Transverse colon (tissue), 4 donors: ENCODE measurements around the gene ABCC1. TPM values are rescaled to one million over a fixed set of nuclear protein-coding genes. Genes with fewer than 3 reads are reported as not detected.

ENCODE experiments used
- DNase-seq: peaks from one replicate; pipeline ENCODE4 v3.0.0-alpha.2; 2019
- H3K27ac ChIP-seq, 4 donors: fragments of 200-600 bp; sonication (generic); 2 replicates each; pipeline ENCODE4 v1.5.1; 2016 to 2018; ENCODE audit warnings: inconsistent platforms in 4 of 4
- H3K27me3 ChIP-seq: fragments of 200-600 bp; sonication (generic); 2 replicates; pipeline ENCODE4 v1.5.1; 2017; ENCODE audit warnings: inconsistent platforms
- H3K36me3 ChIP-seq, 4 donors: fragments of 200-600 bp; sonication (generic); 2 replicates each; pipeline ENCODE4 v1.5.1; 2017 to 2019; ENCODE audit warnings: inconsistent platforms in 4 of 4
- H3K4me1 ChIP-seq, 4 donors: fragments of 200-600 bp; sonication (generic); 2 replicates each; pipeline ENCODE4 v1.5.1; 2017 to 2020; ENCODE audit warnings: inconsistent platforms in 4 of 4
- H3K4me3 ChIP-seq, 4 donors: fragments of 200-600 bp; sonication (generic); 1 replicate in 1 of 4; 2 replicates in 3 of 4; pipeline versions ENCODE4 v1.5.1 to v1.6.1; 2017 to 2019; ENCODE audit warnings: inconsistent platforms in 4 of 4
- H3K9me3 ChIP-seq, 2 donors: fragments of 200-600 bp; sonication (generic); 2 replicates each; pipeline ENCODE4 v1.5.1; 2017 to 2019; ENCODE audit warnings: inconsistent platforms in 2 of 2
- CTCF ChIP-seq, 5 experiments: fragments of 200-600 bp in 3 of 5; fragments of 450-650 bp in 2 of 5; sonication (generic) in 3 of 5; IDR thresholded peaks; 1 replicate in 2 of 5; 2 replicates in 3 of 5; pipeline ENCODE4 v1.5.1; 2016 to 2017; ENCODE audit warnings: antibody characterized with exemption in 5 of 5, inconsistent platforms in 3 of 5, mild to moderate bottlenecking in 2 of 5, moderate library complexity in 1 of 5
- EP300 ChIP-seq: sonication (generic); formaldehyde crosslinking; IDR thresholded peaks from one replicate; pipeline ENCODE4 v1.6.1; 2017; ENCODE audit warnings: antibody characterized with exemption, low read depth
- POLR2A ChIP-seq: fragments of 450-650 bp; IDR thresholded peaks from one replicate; pipeline ENCODE4 v1.6.1; 2016; ENCODE audit warnings: antibody characterized with exemption, mild to moderate bottlenecking, moderate library complexity
- POLR2AphosphoS5 ChIP-seq, 3 donors: sonication (generic); formaldehyde crosslinking; IDR thresholded peaks; one replicate each; pipeline ENCODE4 v1.6.1; 2016; ENCODE audit warnings: antibody characterized with exemption in 3 of 3
- WGBS, 2 donors: methylation state at CpG; one replicate each; pipeline ENCODE4 v1.1.5; 2018; ENCODE audit warnings: low coverage in 1 of 2; 5-methylcytosine and 5-hydroxymethylcytosine counted together
- in situ Hi-C, 4 donors: fragments of 200-750 bp; cut with MboI; loops; one replicate each; pipeline versions ENCODE4 v1.15.0 to v1.15.1; 2017; ENCODE audit warnings: low sequenced_read_pairs in 3 of 4, low pct_ligation_motif_present in 1 of 4, low pct_unique_long_range_greater_than_20kb in 1 of 4
- intact Hi-C: fragments of 100-400 bp; cut with DNase I; formaldehyde crosslinking; loops from one replicate; pipeline ENCODE4 v1.15.1; 2023; ENCODE audit warnings: low total_unique reads
- total RNA-seq, 4 donors: library from RNA; depleted of rRNA; stranded (reverse); fragments of >200 nt; gene quantifications; one replicate each; pipeline ENCODE4 v1.1.0, GENCODE V29; 2016

Gene ABCC1
- total RNA-seq, 4 donors from 2014 or later, result 17.1 to 67.3 (median 36.9) TPM

GRCh38 chr16:16032271-16032979 is 83.0 kb downstream of the ABCC1 start:
- H3K27ac ChIP-seq, result no peak overlapping the region
- no peaks in the 10 kb centered on the region for H3K27me3 ChIP-seq
- TF ChIP-seq EP300 (no peak), POLR2A (no peak), POLR2AphosphoS5 (IDR thresholded peaks at IDR 0.05) (no peak)
- DNase-seq, result no peak
- in situ Hi-C loops, result no loop called here
- H3K9me3 ChIP-seq, result no peaks in the 10 kb centered on the region
- H3K4me3 ChIP-seq, result no peak overlapping the region
- intact Hi-C loops, result no loop called here
- H3K36me3 ChIP-seq, result peaks cover 0 to 16% (median 2%) of the 10 kb centered on the region in 4 donors
- peaks cover 0 to 16% (median 2%) of the 10 kb centered on the region in 4 donors for H3K4me1 ChIP-seq
- WGBS, 2 donors, result 67 to 92% methylated on average over 3 to 5 of the region's 5 CpGs

GRCh38 chr16:16033208-16033717 is 83.8 kb downstream of the ABCC1 start:
- Histone ChIP-seq H3K4me3 (no peak overlapping the region), H3K9me3 (no peaks in the 10 kb centered on the region), H3K36me3 (peaks cover 0 to 18% (median 3%) of the 10 kb centered on the region in 4 donors), H3K4me1 (peaks cover 0 to 11% (median 2%) of the 10 kb centered on the region in 4 donors), H3K27ac (no peak overlapping the region), H3K27me3 (no peaks in the 10 kb centered on the region)
- DNase-seq, result no peak
- in situ Hi-C loops (no loop called here), intact Hi-C loops (no loop called here)
- TF ChIP-seq CTCF (IDR thresholded peaks at IDR 0.05), result no peak
- TF ChIP-seq EP300, result no peak
- TF ChIP-seq POLR2AphosphoS5 (IDR thresholded peaks at IDR 0.05), result no peak
- TF ChIP-seq POLR2A, result no peak
- 72% methylated on average over 6 to 9 of the region's 9 CpGs for WGBS, 2 donors

GRCh38 chr16:16036359-16036792 is 87.0 kb downstream of the ABCC1 start:
- WGBS, 2 donors, result 95% methylated on average over 8 of the region's 8 CpGs; no CpG with 5 or more reads in 1 of the 2 donors
- Histone ChIP-seq H3K4me1 (no peaks in the 10 kb centered on the region), H3K27ac (no peak overlapping the region), H3K9me3 (no peaks in the 10 kb centered on the region), H3K4me3 (no peak overlapping the region), H3K36me3 (peaks cover 0 to 18% (median 3%) of the 10 kb centered on the region in 4 donors), H3K27me3 (no peaks in the 10 kb centered on the region)
- TF ChIP-seq EP300 (no peak), CTCF (IDR thresholded peaks at IDR 0.05) (no peak), POLR2AphosphoS5 (IDR thresholded peaks at IDR 0.05) (no peak), POLR2A (no peak)
- in situ Hi-C loops (no loop called here), intact Hi-C loops (no loop called here)
- no peak for DNase-seq

- intact Hi-C loops (no loop called here), in situ Hi-C loops (no loop called here)
- H3K27me3 ChIP-seq, result no peaks in the 10 kb centered on the region
- WGBS, 2 donors, result 91% methylated on average over 11 of the region's 11 CpGs; no CpG with 5 or more reads in 1 of the 2 donors
- no peaks in the 10 kb centered on the region for H3K9me3 ChIP-seq
- H3K27ac ChIP-seq, result no peak overlapping the region
- TF ChIP-seq EP300 (no peak), CTCF (IDR thresholded peaks at IDR 0.05) (no peak), POLR2AphosphoS5 (IDR thresholded peaks at IDR 0.05) (no peak), POLR2A (no peak)
- H3K4me3 ChIP-seq, result no peak overlapping the region
- peaks cover 0 to 18% (median 3%) of the 10 kb centered on the region in 4 donors for H3K36me3 ChIP-seq
- no peak for DNase-seq
- H3K4me1 ChIP-seq, result no peaks in the 10 kb centered on the region
Observed at GRCh38 chr16:16037521-16037920, 88.1 kb downstream of the ABCC1 start.
